GM12864 (cell line): ENCODE data around the gene PEF1.

Source experiments
- DNase-seq: peaks from one replicate; pipeline ENCODE4 v3.0.0-alpha.2; 2011; ENCODE audit warnings: low read depth
- H3K4me3 ChIP-seq: 2 replicates; pipeline ENCODE4 v1.5.1; 2011; ENCODE audit warnings: mild to moderate bottlenecking, low read depth, low read length, control low read depth
- CTCF ChIP-seq: IDR thresholded peaks from 2 replicates; pipeline ENCODE4 v1.5.1; 2011; ENCODE audit warnings: low read depth, mild to moderate bottlenecking, moderate library complexity, low read length, control low read depth, inconsistent platforms; ENCODE audit errors: missing control alignments

The PEF1 gene

GRCh38 chr1:31581821-31582810 lies 62.6 kb downstream of the PEF1 start:
- H3K4me3 ChIP-seq = no peak overlapping the region
- DNase-seq = no peak
- TF ChIP-seq CTCF = no peak

GRCh38 chr1:31580891-31581603 lies 63.6 kb downstream of the PEF1 start:
- DNase-seq = no peak
- TF ChIP-seq CTCF = no peak
- no peak overlapping the region for H3K4me3 ChIP-seq

- TF ChIP-seq CTCF = no peak
- no peak overlapping the region for H3K4me3 ChIP-seq
- no peak for DNase-seq
Measured at GRCh38 chr1:31580513-31580870, 64.2 kb downstream of the PEF1 start.
